Tibial nerve (tissue), 4 donors: ENCODE results near the gene TOX2. TPM values are rescaled to one million over a fixed set of nuclear protein-coding genes. Genes with fewer than 3 reads are reported as not detected.

Experiments
- DNase-seq, 2 donors: peaks; one replicate each; pipeline ENCODE4 v3.0.0-alpha.2; 2019; ENCODE audit warnings: low spot score in 2 of 2
- H3K27ac ChIP-seq, 4 donors: fragments of 200-600 bp; sonication (generic) in 3 of 4; one replicate each; pipeline ENCODE4 v1.5.1; 2017 to 2019; ENCODE audit warnings: mild to moderate bottlenecking in 1 of 4
- H3K27me3 ChIP-seq, 2 donors: fragments of 200-600 bp; sonication (generic) in 1 of 2; one replicate each; pipeline versions ENCODE4 v1.5.1 to v1.6.0; 2017 to 2019
- H3K36me3 ChIP-seq, 3 donors: fragments of 200-600 bp; sonication (generic); one replicate each; pipeline ENCODE4 v1.5.1; 2018 to 2019
- H3K4me1 ChIP-seq, 4 donors: fragments of 200-600 bp; sonication (generic) in 3 of 4; one replicate each; pipeline ENCODE4 v1.5.1; 2017 to 2019
- H3K4me3 ChIP-seq, 4 donors: fragments of 200-600 bp; sonication (generic) in 3 of 4; one replicate each; pipeline ENCODE4 v1.5.1; 2017 to 2019; ENCODE audit warnings: mild to moderate bottlenecking in 1 of 4, moderate library complexity in 1 of 4
- H3K9me3 ChIP-seq, 4 donors: fragments of 200-600 bp; sonication (generic) in 3 of 4; one replicate each; pipeline ENCODE4 v1.5.1; 2017 to 2019
- CTCF ChIP-seq, 5 experiments: fragments of 200-600 bp in 3 of 5; fragments of 450-650 bp in 2 of 5; sonication (generic) in 3 of 5; IDR thresholded peaks; one replicate each; pipeline ENCODE4 v1.5.1; 2016 to 2019; ENCODE audit warnings: antibody characterized with exemption in 5 of 5, mild to moderate bottlenecking in 3 of 5, moderate library complexity in 2 of 5
- EP300 ChIP-seq, 2 donors: sonication (generic); formaldehyde crosslinking; IDR thresholded peaks; one replicate each; pipeline ENCODE4 v1.6.1; 2017; ENCODE audit warnings: antibody characterized with exemption in 2 of 2, mild to moderate bottlenecking in 1 of 2
- POLR2A ChIP-seq, 2 donors: fragments of 450-650 bp; IDR thresholded peaks; one replicate each; pipeline ENCODE4 v1.6.1; 2017; ENCODE audit warnings: antibody characterized with exemption in 2 of 2, mild to moderate bottlenecking in 2 of 2, moderate library complexity in 2 of 2
- WGBS, 2 donors: methylation state at CpG; one replicate each; pipeline ENCODE4 v1.1.5; 2018; 5-methylcytosine and 5-hydroxymethylcytosine counted together
- total RNA-seq, 4 donors: library from RNA; depleted of rRNA; stranded (reverse); fragments of >200 nt; gene quantifications; one replicate each; pipeline ENCODE4 v1.1.0, GENCODE V29; 2016

Gene TOX2
- total RNA-seq, 4 donors from 2014 or later, result 1.3 to 3.3 (median 1.9) TPM

DNA sequence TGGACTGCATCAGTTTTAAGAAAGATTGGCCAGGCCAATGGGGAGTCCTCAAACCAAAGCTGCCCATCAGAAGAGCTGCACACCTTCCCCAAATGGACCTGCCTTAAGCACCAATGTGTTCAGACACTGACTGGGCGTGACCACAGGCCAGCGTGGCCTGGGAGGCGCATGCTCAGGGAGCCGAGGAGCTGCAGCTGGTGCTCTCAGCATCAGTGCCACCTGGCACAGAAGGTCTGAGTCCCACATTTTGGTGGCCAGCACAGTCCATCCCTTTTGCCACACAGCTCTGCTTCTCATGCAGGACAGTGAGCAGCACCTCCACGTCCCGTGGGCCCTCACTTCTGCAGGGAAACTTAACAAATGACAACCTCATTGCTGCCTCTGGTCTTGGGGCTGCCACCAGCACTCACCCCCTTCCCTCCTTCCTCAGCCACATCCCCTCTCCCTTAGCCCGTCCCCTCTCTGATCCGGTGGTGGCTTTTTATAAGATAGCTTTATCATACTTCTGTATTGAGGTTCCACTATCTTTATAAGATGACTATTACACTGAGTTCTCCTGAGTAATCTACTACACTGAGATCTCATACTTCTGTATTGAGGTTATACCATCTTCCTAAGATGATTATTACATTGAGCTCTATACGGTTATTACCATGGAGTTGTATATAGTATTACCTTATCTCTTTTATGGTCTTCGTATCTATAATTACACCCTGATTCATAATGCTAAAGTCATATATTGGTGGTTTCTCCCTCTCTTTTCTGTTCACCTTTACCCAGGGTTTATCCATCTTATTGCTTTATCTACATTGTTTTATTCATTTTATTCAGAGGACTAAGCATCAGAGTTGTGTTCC lies 109.1 kb downstream of the TOX2 start:
- no peak overlapping the region for H3K27ac ChIP-seq
- DNase-seq, result no peak
- H3K4me3 ChIP-seq, result no peak overlapping the region
- H3K9me3 ChIP-seq, result no peaks in the 10 kb centered on the region
- H3K4me1 ChIP-seq, result no peaks in the 10 kb centered on the region
- WGBS, 2 donors, result 77 to 85% methylated on average over 10 of the region's 10 CpGs
- no peaks in the 10 kb centered on the region for H3K36me3 ChIP-seq
- TF ChIP-seq CTCF (IDR thresholded peaks at IDR 0.05) (no peak), EP300 (IDR thresholded peaks at IDR 0.05) (no peak), POLR2A (IDR thresholded peaks at IDR 0.05) (no peak)
- peaks cover 0 to 10% of the 10 kb centered on the region in 2 donors for H3K27me3 ChIP-seq

DNA sequence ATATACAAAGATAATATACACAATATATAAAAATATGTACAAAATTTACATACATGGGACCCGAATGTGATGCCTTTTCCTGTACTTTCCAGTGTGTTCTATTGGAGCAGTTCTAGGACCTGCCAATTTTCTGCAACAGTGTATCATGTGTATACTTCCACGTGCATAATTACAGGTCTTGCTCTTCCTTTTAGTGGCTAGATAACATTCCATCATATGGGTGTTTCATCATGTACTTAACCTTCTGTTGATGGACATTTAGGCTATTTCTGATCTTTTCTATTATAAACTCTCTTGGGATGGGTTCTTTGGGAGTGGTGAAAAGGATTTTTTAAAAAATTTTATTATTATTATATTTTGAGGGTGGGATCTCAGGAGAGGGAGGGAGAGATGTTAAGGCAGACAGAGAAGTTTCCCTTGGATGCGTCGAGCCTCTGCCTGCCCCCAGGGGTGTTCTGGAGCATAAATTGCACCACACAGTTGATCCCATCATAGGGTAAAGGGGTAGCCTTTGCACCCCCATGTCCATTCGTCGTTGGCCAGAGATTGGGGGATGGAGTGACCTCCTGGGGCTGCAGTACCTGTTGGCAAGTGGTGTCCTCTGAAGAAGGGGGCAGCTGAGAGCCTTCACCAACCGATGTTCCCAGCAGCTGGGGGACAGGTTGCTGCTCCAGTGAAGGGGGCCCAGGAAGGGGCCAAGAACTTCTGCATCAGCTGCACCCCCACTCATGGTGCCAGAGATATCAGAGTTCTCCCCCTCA lies 110.3 kb downstream of the TOX2 start:
- H3K27me3 ChIP-seq, result peaks cover 0 to 7% of the 10 kb centered on the region in 2 donors
- H3K36me3 ChIP-seq, result no peaks in the 10 kb centered on the region
- no peak for DNase-seq
- H3K27ac ChIP-seq, result no peak overlapping the region
- no peaks in the 10 kb centered on the region for H3K9me3 ChIP-seq
- WGBS, 2 donors, result 52 to 71% methylated on average over 6 to 7 of the region's 7 CpGs
- no peak for TF ChIP-seq CTCF (IDR thresholded peaks at IDR 0.05)
- TF ChIP-seq EP300 (IDR thresholded peaks at IDR 0.05), result no peak
- no peak for TF ChIP-seq POLR2A (IDR thresholded peaks at IDR 0.05)
- no peak overlapping the region for H3K4me3 ChIP-seq
- H3K4me1 ChIP-seq, result no peaks in the 10 kb centered on the region

DNA sequence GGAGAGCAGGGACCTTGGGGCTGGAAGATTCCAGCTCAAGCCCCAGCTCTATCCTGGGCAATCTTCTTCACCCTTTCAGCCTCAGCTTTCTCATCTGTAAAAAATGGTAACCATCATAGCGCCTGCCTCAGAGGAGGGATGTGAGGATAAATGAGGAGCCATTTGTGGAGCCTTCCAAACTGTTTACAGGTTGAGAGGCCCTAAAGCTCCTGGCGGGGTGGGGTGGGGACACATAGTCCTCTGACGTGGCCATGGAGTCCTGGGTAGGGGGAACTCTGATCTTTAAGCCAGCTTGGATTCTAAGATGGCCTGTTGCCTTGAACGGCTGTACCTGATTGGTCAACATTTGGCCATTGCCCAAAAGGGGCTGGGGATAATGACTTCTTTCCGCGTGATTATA lies 111.1 kb downstream of the TOX2 start:
- no peak for DNase-seq
- H3K4me1 ChIP-seq, result no peaks in the 10 kb centered on the region
- no peak overlapping the region for H3K27ac ChIP-seq
- H3K9me3 ChIP-seq, result no peaks in the 10 kb centered on the region
- 89 to 95% methylated on average over 6 of the region's 6 CpGs for WGBS, 2 donors
- no peak overlapping the region for H3K4me3 ChIP-seq
- no peaks in the 10 kb centered on the region for H3K27me3 ChIP-seq
- no peaks in the 10 kb centered on the region for H3K36me3 ChIP-seq
- no peak for TF ChIP-seq POLR2A (IDR thresholded peaks at IDR 0.05)
- no peak for TF ChIP-seq CTCF (IDR thresholded peaks at IDR 0.05)
- TF ChIP-seq EP300 (IDR thresholded peaks at IDR 0.05), result no peak

- DNase-seq, result no peak
- H3K36me3 ChIP-seq, result no peaks in the 10 kb centered on the region
- 48 to 54% methylated on average over 9 of the region's 9 CpGs for WGBS, 2 donors
Measured at GRCh38 chr20:44026647-44027342, 112.1 kb downstream of the TOX2 start.

More at GRCh38 chr20:44026647-44027342, 112.1 kb downstream of the TOX2 start:
- H3K27me3 ChIP-seq, result no peaks in the 10 kb centered on the region
- H3K27ac ChIP-seq, result no peak overlapping the region
- no peaks in the 10 kb centered on the region for H3K9me3 ChIP-seq
- no peak overlapping the region for H3K4me3 ChIP-seq
- no peak for TF ChIP-seq EP300 (IDR thresholded peaks at IDR 0.05)
- TF ChIP-seq POLR2A (IDR thresholded peaks at IDR 0.05), result no peak
- TF ChIP-seq CTCF (IDR thresholded peaks at IDR 0.05), result no peak
- no peaks in the 10 kb centered on the region for H3K4me1 ChIP-seq
